ENCODE results near the gene TGM4. TPM values are rescaled to one million over a fixed set of nuclear protein-coding genes. Genes with fewer than 3 reads are reported as not detected.

Gene TGM4
- polyA plus RNA-seq, 1 experiment, result 0.12 TPM

DNA sequence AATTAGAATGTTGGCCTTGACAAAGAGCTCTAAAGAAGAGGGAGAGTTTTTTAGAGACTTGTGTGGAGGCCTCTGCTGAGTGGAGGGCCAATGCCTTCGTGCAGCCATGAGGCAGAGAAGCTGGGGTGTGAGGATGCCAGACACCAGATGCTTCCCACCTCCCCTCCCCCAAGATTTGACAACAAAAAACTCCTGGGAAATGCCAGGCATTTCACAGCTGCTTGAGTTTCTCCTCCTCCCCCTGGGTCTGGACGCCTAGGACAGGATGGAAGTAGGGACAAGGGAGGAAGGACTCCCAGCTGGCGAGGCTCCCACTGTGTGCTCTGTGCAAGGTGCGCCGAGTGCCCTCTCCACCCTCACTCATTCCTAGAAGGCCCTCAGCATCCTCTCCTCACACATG lies 20.1 kb downstream of the TGM4 start:
- Histone ChIP-seq H3K27me3 (ENCODE audit: control insufficient read depth, insufficient read depth, low read length) (peaks cover 5% of the 10 kb centered on the region), H3K27ac (ENCODE audit: low read depth, low read length) (no peak overlapping the region), H3K4me3 (ENCODE audit: low read depth, low read length) (no peak overlapping the region), H3K9me3 (ENCODE audit: control insufficient read depth, insufficient read depth, low read length) (no peaks in the 10 kb centered on the region)
- TF ChIP-seq, protein P1, sequence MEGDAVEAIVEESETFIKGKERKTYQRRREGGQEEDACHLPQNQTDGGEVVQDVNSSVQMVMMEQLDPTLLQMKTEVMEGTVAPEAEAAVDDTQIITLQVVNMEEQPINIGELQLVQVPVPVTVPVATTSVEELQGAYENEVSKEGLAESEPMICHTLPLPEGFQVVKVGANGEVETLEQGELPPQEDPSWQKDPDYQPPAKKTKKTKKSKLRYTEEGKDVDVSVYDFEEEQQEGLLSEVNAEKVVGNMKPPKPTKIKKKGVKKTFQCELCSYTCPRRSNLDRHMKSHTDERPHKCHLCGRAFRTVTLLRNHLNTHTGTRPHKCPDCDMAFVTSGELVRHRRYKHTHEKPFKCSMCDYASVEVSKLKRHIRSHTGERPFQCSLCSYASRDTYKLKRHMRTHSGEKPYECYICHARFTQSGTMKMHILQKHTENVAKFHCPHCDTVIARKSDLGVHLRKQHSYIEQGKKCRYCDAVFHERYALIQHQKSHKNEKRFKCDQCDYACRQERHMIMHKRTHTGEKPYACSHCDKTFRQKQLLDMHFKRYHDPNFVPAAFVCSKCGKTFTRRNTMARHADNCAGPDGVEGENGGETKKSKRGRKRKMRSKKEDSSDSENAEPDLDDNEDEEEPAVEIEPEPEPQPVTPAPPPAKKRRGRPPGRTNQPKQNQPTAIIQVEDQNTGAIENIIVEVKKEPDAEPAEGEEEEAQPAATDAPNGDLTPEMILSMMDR (IDR thresholded peaks at IDR 0.05; ENCODE audit: low read depth, low read length), result no peak
- DNase-seq (ENCODE audit: low read depth, low spot score), result no peak
- ChIA-PET POLR2A (interaction anchor here (0.7 kb wide), 1 partner anchor 339 kb away, joined by 3 read pairs; no protein-coding TSS in a partner anchor), CTCF (no interaction called here)

DNA sequence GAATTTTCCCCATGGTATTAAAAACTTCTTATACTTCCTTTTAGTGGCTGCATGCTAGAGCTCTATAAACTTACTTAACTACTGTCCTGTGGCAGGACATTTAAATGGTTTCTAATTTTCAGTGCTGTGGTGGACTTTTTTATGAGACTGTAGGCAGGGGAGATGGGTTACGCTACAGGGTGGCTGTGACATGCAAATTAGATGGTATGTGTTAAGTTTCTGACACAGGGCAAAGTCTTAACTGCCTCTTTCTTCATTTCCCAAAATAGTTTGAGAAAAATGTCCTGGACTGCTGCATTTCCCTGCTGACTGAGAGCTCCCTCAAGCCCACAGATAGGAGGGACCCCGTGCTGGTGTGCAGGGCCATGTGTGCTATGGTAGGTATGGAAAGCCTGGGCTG lies 22.0 kb downstream of the TGM4 start:
- H3K27me3 ChIP-seq (ENCODE audit: control insufficient read depth, insufficient read depth, low read length), result peaks cover 5% of the 10 kb centered on the region
- H3K27ac ChIP-seq (ENCODE audit: low read depth, low read length), result no peak overlapping the region
- ChIA-PET CTCF (interaction anchor here (2.9 kb wide), 1 partner anchor 17 kb away, joined by 11 read pairs; no protein-coding TSS in a partner anchor), POLR2A (no interaction called here)
- DNase-seq (ENCODE audit: low read depth, low spot score), result no peak
- no peaks in the 10 kb centered on the region for H3K9me3 ChIP-seq (ENCODE audit: control insufficient read depth, insufficient read depth, low read length)
- no peak overlapping the region for H3K4me3 ChIP-seq (ENCODE audit: low read depth, low read length)
- TF ChIP-seq, protein P1 (IDR thresholded peaks at IDR 0.05; ENCODE audit: low read depth, low read length), result no peak

DNA sequence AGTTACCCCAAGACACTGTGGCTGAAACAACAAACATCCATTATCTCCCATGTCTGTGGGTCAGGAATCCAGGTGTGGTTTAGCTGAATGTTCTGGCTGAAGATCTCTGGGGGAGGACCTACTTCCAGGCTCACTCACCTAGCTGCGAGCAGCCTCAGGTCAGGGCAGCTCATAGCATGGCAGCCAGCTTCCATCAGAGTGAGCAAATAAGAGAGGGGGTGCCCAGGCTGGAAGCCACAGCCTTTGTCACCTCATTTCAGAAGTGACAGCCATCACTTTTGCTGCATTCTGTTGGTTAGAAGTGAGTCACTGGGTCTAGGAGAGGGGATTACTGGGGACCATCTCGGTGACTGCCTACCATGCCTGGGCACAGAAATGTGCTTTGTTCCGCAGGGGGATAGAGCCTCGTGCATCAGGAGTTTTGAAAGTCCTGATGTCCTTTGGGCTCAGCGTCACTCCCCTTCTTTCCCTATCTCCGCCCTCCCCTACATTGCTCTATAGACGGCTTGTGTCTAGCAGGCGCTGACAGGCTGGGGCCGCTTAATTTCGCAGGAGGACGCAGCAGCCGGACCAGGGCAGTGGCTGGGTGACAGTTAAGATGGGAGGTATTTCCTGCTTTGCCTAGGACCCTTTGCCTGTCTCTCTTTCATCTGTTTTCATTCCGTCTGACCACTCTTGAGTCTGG lies 25.4 kb downstream of the TGM4 start:
- H3K4me3 ChIP-seq (ENCODE audit: low read depth, low read length), result no peak overlapping the region
- ChIA-PET POLR2A (no interaction called here), CTCF (interaction anchor here (1.2 to 1.3 kb wide), 2 partner anchors 13 to 14 kb away, joined by 3 to 6 read pairs; no protein-coding TSS in a partner anchor)
- no peak overlapping the region for H3K27ac ChIP-seq (ENCODE audit: low read depth, low read length)
- TF ChIP-seq, protein P1 (IDR thresholded peaks at IDR 0.05; ENCODE audit: low read depth, low read length), result no peak
- no peaks in the 10 kb centered on the region; the same call in 1 of the 2 replicates for H3K9me3 ChIP-seq (ENCODE audit: control insufficient read depth, insufficient read depth, low read length)
- no peak for DNase-seq (ENCODE audit: low read depth, low spot score)
- H3K27me3 ChIP-seq (ENCODE audit: control insufficient read depth, insufficient read depth, low read length), result peaks cover 5% of the 10 kb centered on the region

DNA sequence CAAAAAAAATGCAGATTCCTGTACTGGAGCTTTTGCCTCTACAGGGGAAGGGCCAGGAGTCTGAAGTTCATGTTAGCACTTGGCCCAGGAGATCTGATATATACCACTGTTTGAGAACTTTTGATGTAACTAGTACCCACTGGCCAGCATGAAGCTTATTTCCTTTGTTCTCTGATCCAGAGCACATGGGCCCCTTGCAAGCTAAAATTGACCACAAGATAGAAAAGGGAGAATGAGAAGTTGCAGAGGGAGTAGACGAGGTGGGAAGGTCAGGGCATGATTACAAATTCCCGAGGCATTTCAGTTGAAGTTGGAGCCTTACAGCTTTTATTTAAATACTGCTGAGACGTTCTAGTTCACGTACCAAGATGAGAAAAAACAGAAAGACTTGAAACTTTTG lies 28.2 kb downstream of the TGM4 start:
- peaks cover 5% of the 10 kb centered on the region for H3K27me3 ChIP-seq (ENCODE audit: control insufficient read depth, insufficient read depth, low read length)
- ChIA-PET POLR2A (interaction anchor here (0.7 to 1.0 kb wide), 2 partner anchors 21 to 73 kb away, joined by 3 read pairs; partner anchors contain the start of genes EXOSC7 and ZDHHC3), CTCF (interaction anchor here (1.2 kb wide), 1 partner anchor 12 kb away, joined by 12 read pairs; no protein-coding TSS in a partner anchor)
- no peak overlapping the region for H3K4me3 ChIP-seq (ENCODE audit: low read depth, low read length)
- no peaks in the 10 kb centered on the region; the same call in 1 of the 2 replicates for H3K9me3 ChIP-seq (ENCODE audit: control insufficient read depth, insufficient read depth, low read length)
- no peak for DNase-seq (ENCODE audit: low read depth, low spot score)
- TF ChIP-seq, protein P1 (IDR thresholded peaks at IDR 0.05; ENCODE audit: low read depth, low read length), result no peak
- no peak overlapping the region for H3K27ac ChIP-seq (ENCODE audit: low read depth, low read length)

DNA sequence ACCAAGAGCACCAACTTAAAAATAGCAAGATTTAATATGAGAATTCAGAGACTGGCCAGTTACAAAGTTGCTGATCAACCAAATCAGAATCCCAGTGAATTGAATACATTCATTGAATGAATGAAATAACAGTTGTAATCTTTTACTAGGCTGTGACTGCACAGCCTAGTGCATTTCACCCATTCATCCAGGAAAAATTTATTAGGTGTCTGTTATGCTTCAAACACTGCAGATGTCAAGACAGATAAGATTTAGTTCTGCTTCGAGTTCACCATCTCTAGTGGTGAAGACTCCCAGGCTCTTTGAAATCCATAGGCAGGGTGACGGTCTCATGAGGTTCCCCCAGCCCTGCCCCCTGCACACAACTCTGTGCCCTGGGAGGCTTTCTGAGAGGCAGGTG lies 28.9 kb downstream of the TGM4 start:
- DNase-seq (ENCODE audit: low read depth, low spot score), result no peak
- POLR2A ChIA-PET, result no interaction called here
- CTCF ChIA-PET, result interaction anchor here (1.2 kb wide), 1 partner anchor 11 kb away, joined by 12 read pairs; no protein-coding TSS in a partner anchor
- TF ChIP-seq, protein P1 (IDR thresholded peaks at IDR 0.05; ENCODE audit: low read depth, low read length), result no peak
- H3K9me3 ChIP-seq (ENCODE audit: control insufficient read depth, insufficient read depth, low read length), result no peaks in the 10 kb centered on the region; the same call in 1 of the 2 replicates
- no peak overlapping the region for H3K4me3 ChIP-seq (ENCODE audit: low read depth, low read length)
- H3K27me3 ChIP-seq (ENCODE audit: control insufficient read depth, insufficient read depth, low read length), result peaks cover 5% of the 10 kb centered on the region
- no peak overlapping the region for H3K27ac ChIP-seq (ENCODE audit: low read depth, low read length)

Data from AG04450 (cell line).